Measurements from ENCODE around the gene GPX4. TPM values are rescaled to one million over a fixed set of nuclear protein-coding genes. Genes with fewer than 3 reads are reported as not detected.
A peak's percentile ranks its signal among the peaks of the same experiment; 100 is the strongest.

Gene GPX4
- total and polyA plus RNA-seq, 9 of the 15 experiments (the other 6 are each of a cell fraction or from before 2014, with no cell fraction given) = 61.4 to 661 (median 349) TPM

- 1% methylated on average over 36 of the region's 93 CpGs for WGBS (ENCODE audit: insufficient coverage, low coverage, missing lambda C conversion rate)
- no peak overlapping the region for H2AFZ ChIP-seq (ENCODE audit: low read depth, low read length)
- peak overlapping the region; percentile 97 for H3K4me3 ChIP-seq
- in situ Hi-C loops (cut with MboI) (no loop called here), intact Hi-C loops (cut with micrococcal nuclease) (loop anchor here (5.0 kb wide), 1 partner anchor 62 kb away; the partner anchor contains the start of gene ABCA7)
- FAIRE-seq (no peak), DNase-seq (ENCODE audit: extremely low read depth in 1 of 4, low spot score in 3 of 4) (peak; percentile 81 to 90 (median 85)), ATAC-seq (peak; percentile 74)
- CTCF ChIA-PET (ENCODE audit: low intra/inter-chr PET ratio) = no interaction called here
- no peaks in the 10 kb centered on the region for H3K9me1 ChIP-seq (ENCODE audit: control insufficient read depth, insufficient read depth, low read length)
- H3K36me3 ChIP-seq (ENCODE audit: control insufficient read depth, insufficient read depth, low read length) = peaks cover 39% of the 10 kb centered on the region; the same call in 2 of the 3 replicates
- no peaks in the 10 kb centered on the region for H3K27me3 ChIP-seq (ENCODE audit: control insufficient read depth in 2 of 2, insufficient read depth in 2 of 2, low read length in 2 of 2)
- peak overlapping the region; percentile 98 for H3K27ac ChIP-seq (ENCODE audit: extremely low read depth, low read depth, low read length)
- peak overlapping the region; percentile 88 to 95 for H3K9ac ChIP-seq (ENCODE audit: insufficient read depth in 1 of 2, low read depth in 2 of 2, low read length in 2 of 2)
- H3K79me2 ChIP-seq (ENCODE audit: control insufficient read depth, insufficient read depth, low read length) = peaks cover 25% of the 10 kb centered on the region
- H3K9me3 ChIP-seq (replicated peaks; ENCODE audit: control insufficient read depth, insufficient read depth, low read depth, low read length) = peaks cover 5% of the 10 kb centered on the region
- POLR2A ChIA-PET = interaction anchor here (0.6 to 1.6 kb wide), 12 partner anchors 8 to 281 kb away, joined by 3 to 14 read pairs (median 4); partner anchors contain the start of genes ABCA7 and CIRBP
- peaks cover 21 to 70% of the 10 kb centered on the region in 2 experiments for H3K4me1 ChIP-seq (replicated peaks in 1 of 2; ENCODE audit: control insufficient read depth in 2 of 2, insufficient read depth in 2 of 2, low read length in 2 of 2)
- peak overlapping the region; percentile 73 for H3K4me2 ChIP-seq (ENCODE audit: insufficient read depth, low read length)
- no TSS peak for BruUV-seq (replicated peaks)
- no peaks in the 10 kb centered on the region; the same call in 1 of the 2 replicates for H4K20me1 ChIP-seq (replicated peaks; ENCODE audit: control insufficient read depth, insufficient read depth, low read length)
- TF ChIP-seq, protein P1, sequence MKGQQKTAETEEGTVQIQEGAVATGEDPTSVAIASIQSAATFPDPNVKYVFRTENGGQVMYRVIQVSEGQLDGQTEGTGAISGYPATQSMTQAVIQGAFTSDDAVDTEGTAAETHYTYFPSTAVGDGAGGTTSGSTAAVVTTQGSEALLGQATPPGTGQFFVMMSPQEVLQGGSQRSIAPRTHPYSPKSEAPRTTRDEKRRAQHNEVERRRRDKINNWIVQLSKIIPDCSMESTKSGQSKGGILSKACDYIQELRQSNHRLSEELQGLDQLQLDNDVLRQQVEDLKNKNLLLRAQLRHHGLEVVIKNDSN (CRISPR knock-in tag; IDR thresholded peaks at IDR 0.05) = peak; percentile 46; the same call in 1 of the 2 replicates
- no peak for TF ChIP-seq ZNF41 (CRISPR knock-in tag; conservative IDR thresholded peaks at IDR 0.05)
- peak in 1 of 2 experiments; percentile 38; a peak in 1 of 4 replicates for TF ChIP-seq NRF1 (conservative IDR thresholded peaks at IDR 0.05 in 1 of 2, IDR thresholded peaks at IDR 0.05 in 1 of 2)
- TF ChIP-seq JUND (IDR thresholded peaks at IDR 0.05; ENCODE audit: borderline replicate concordance, low read depth, low read length) = peak; percentile 37; the same call in 1 of the 2 replicates
- TF ChIP-seq JUND (tag; IDR thresholded peaks at IDR 0.05; ENCODE audit: borderline replicate concordance, low read depth, low read length) = no peak; the same call in 2 of the 3 replicates
- no peak for TF ChIP-seq ILF3 (IDR thresholded peaks at IDR 0.05; ENCODE audit: borderline replicate concordance)
- TF ChIP-seq GMEB1 (CRISPR knock-in tag; IDR thresholded peaks at IDR 0.05) = peak; percentile 89
- TF ChIP-seq, protein P2, sequence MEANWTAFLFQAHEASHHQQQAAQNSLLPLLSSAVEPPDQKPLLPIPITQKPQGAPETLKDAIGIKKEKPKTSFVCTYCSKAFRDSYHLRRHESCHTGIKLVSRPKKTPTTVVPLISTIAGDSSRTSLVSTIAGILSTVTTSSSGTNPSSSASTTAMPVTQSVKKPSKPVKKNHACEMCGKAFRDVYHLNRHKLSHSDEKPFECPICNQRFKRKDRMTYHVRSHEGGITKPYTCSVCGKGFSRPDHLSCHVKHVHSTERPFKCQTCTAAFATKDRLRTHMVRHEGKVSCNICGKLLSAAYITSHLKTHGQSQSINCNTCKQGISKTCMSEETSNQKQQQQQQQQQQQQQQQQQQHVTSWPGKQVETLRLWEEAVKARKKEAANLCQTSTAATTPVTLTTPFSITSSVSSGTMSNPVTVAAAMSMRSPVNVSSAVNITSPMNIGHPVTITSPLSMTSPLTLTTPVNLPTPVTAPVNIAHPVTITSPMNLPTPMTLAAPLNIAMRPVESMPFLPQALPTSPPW (CRISPR knock-in tag; IDR thresholded peaks at IDR 0.05) = peak; percentile 87
- TF ChIP-seq GTF2E2 (tag; IDR thresholded peaks at IDR 0.05) = 0 out of 2 replicates have a peak, but pooled peaks have one; percentile 4
- TF ChIP-seq SP1 (CRISPR knock-in tag; IDR thresholded peaks at IDR 0.05) = no peak
- TF ChIP-seq FOXA3 (CRISPR knock-in tag; conservative IDR thresholded peaks at IDR 0.05 in 1 of 2, IDR thresholded peaks at IDR 0.05 in 1 of 2) = no peak
- TF ChIP-seq ZNF282 (CRISPR knock-in tag; IDR thresholded peaks at IDR 0.05) = 0 out of 2 replicates have a peak, but pooled peaks have one; percentile 32
- TF ChIP-seq CSDE1 (IDR thresholded peaks at IDR 0.05) = no peak
Observed at GRCh38 chr19:1104311-1105007, 665 bp downstream of the GPX4 start.
